K562 (cell line): Measurements from ENCODE around the gene WWC2. TPM values are rescaled to one million over a fixed set of nuclear protein-coding genes. Genes with fewer than 3 reads are reported as not detected.
A peak's percentile ranks its signal among the peaks of the same experiment; 100 is the strongest.

Experiments used
- ATF6 ChIP-seq: sonication (generic); formaldehyde crosslinking; IDR thresholded peaks from 2 replicates; pipeline ENCODE4 v1.4.0; 2020; ENCODE audit warnings: mild to moderate bottlenecking, missing genetic modification reagents
- CCNT2 ChIP-seq: IDR thresholded peaks from 2 replicates; pipeline ENCODE4 v1.6.1; 2011; ENCODE audit warnings: borderline replicate concordance, low read depth, mild to moderate bottlenecking, moderate library complexity, mixed read lengths, low read length; ENCODE audit not compliant: insufficient read length; ENCODE audit errors: extremely low read depth
- E4F1 ChIP-seq: fragments of 250-450 bp; sonication (Bioruptor Pico); IDR thresholded peaks from 2 replicates; pipeline ENCODE4 v1.5.0; 2021; ENCODE audit warnings: mild to moderate bottlenecking, borderline replicate concordance
- HIVEP1 ChIP-seq: fragments of 250-450 bp; sonication (Bioruptor Pico); IDR thresholded peaks from 2 replicates; pipeline ENCODE4 v1.4.0; 2020; ENCODE audit warnings: mild to moderate bottlenecking
- HOXB6 ChIP-seq: fragments of 250-450 bp; sonication (Bioruptor Pico); IDR thresholded peaks from 2 replicates; pipeline ENCODE4 v1.5.1; 2022; ENCODE audit warnings: mild to moderate bottlenecking, borderline replicate concordance
- MAX ChIP-seq: sonication (generic); formaldehyde crosslinking; IDR thresholded peaks from 2 replicates; pipeline ENCODE4 v1.9.0; 2022; ENCODE audit warnings: mild to moderate bottlenecking, missing genetic modification reagents
- MAZ ChIP-seq, 2 experiments: fragments of 450-650 bp in 1 of 2; sonication (generic) in 1 of 2; formaldehyde crosslinking; IDR thresholded peaks in 1 of 2; conservative IDR thresholded peaks in 1 of 2; 2 replicates each; pipeline versions ENCODE4 v1.4.0 to v1.5.0; 2020; ENCODE audit warnings: mild to moderate bottlenecking in 1 of 2, missing genetic modification reagents in 1 of 2
- MECOM ChIP-seq: fragments of 250-450 bp; sonication (Bioruptor Pico); IDR thresholded peaks from 2 replicates; pipeline ENCODE4 v1.8.0; 2022; ENCODE audit warnings: inconsistent platforms
- PHF21A ChIP-seq: fragments of 450-650 bp; IDR thresholded peaks from 2 replicates; pipeline ENCODE4 v1.6.1; 2017; ENCODE audit warnings: low read depth, borderline replicate concordance
- RBM25 ChIP-seq: fragments of 200-400 bp; formaldehyde crosslinking; IDR thresholded peaks from 2 replicates; pipeline ENCODE4 v1.6.1; 2018; ENCODE audit warnings: low read length, low read depth, moderate library complexity; ENCODE audit not compliant: severe bottlenecking
- RFX5 ChIP-seq: IDR thresholded peaks from 2 replicates; pipeline ENCODE4 v1.6.1; 2011; ENCODE audit warnings: low read depth, mild to moderate bottlenecking, improper control_type of control experiment, low read length
- STAG1 ChIP-seq: sonication (generic); formaldehyde crosslinking; IDR thresholded peaks from 2 replicates; pipeline ENCODE4 v1.5.0; 2020; ENCODE audit warnings: missing genetic modification reagents, borderline replicate concordance
- ZNF592 ChIP-seq: fragments of 450-650 bp; IDR thresholded peaks from 2 replicates; pipeline ENCODE4 v1.6.1; 2017; ENCODE audit warnings: antibody characterized with exemption, mild to moderate bottlenecking
- polyA plus RNA-seq, 8 experiments: library from polyadenylated mRNA; depleted of rRNA in 4 of 8; stranded (reverse) in 5 of 8; unstranded in 3 of 8; fragments of >200 nt; fragmentation: Nextera tagmentation in 2 of 8; fragmentation: Illumina TruSeq in 1 of 8; extraction: Ambion mirVana in 2 of 8; extraction: Trizol in 1 of 8; gene quantifications; 2 replicates each; pipeline versions ENCODE4 v1.2.1 to v1.2.3, GENCODE V29; 2011 to 2014; ENCODE audit warnings: inconsistent platforms in 1 of 8, missing spikeins in 1 of 8
- total RNA-seq, 7 experiments: library from RNA; depleted of rRNA in 6 of 7; stranded (reverse); fragments of >200 nt in 6 of 7; fragmentation: Illumina TruSeq in 2 of 7; extraction: Trizol in 2 of 7; gene quantifications; 2 replicates each; pipeline versions ENCODE4 v1.2.1 to v1.2.3, GENCODE V29; 2011 to 2021; ENCODE audit warnings: low replicate concordance in 1 of 7

The WWC2 gene
- total and polyA plus RNA-seq, 9 of the 15 experiments (the other 6 are each of a cell fraction or from before 2014, with no cell fraction given): 3.7 to 39.4 (median 19.6) TPM

- TF ChIP-seq ATF6 (no peak), MECOM (CRISPR knock-in tag) (no peak), MAZ (CRISPR knock-in tag; conservative IDR thresholded peaks at IDR 0.05 in 1 of 2, IDR thresholded peaks at IDR 0.05 in 1 of 2) (no peak), HOXB6 (CRISPR knock-in tag) (no peak), HIVEP1 (no peak), ZNF592 (no peak), MAX (0 out of 2 replicates have a peak, but pooled peaks have one; percentile 37), PHF21A (no peak), RFX5 (no peak), STAG1 (CRISPR knock-in tag) (no peak), E4F1 (no peak), RBM25 (no peak), CCNT2 (no peak)
These were observed 84.0 kb downstream of the WWC2 start (continued) for GRCh38 chr4:183182873-183183725.
